ENCODE results near the gene IDH3G.

IDH3G gene

GRCh38 chrX:153769865-153770600 is 24.1 kb downstream of the IDH3G start:
- Mint-ChIP-seq H3K36me3 (ENCODE audit: insufficient read depth) (no peaks in the 10 kb centered on the region), H3K27me3 (no peaks in the 10 kb centered on the region)

GRCh38 chrX:153769158-153769864 is 24.9 kb downstream of the IDH3G start:
- Mint-ChIP-seq H3K9me3 (no peaks in the 10 kb centered on the region), H3K27me3 (no peaks in the 10 kb centered on the region), H3K36me3 (ENCODE audit: insufficient read depth) (no peaks in the 10 kb centered on the region), H3K27ac (no peak overlapping the region), H3K4me3 (no peak overlapping the region), H3K4me1 (ENCODE audit: low read depth in 2 of 2) (peaks cover 4 to 5% of the 10 kb centered on the region in 2 donors)
- DNase-seq, result no peak
- ATAC-seq (replicated peaks), result no peak

More at GRCh38 chrX:153769865-153770600, 24.1 kb downstream of the IDH3G start:
- no peak for DNase-seq
- no peak for ATAC-seq (replicated peaks)
- H3K4me3 Mint-ChIP-seq, result no peak overlapping the region
- H3K4me1 Mint-ChIP-seq (ENCODE audit: low read depth in 2 of 2), result peaks cover 4 to 5% of the 10 kb centered on the region in 2 donors
- no peak overlapping the region for H3K27ac Mint-ChIP-seq
- H3K9me3 Mint-ChIP-seq, result no peaks in the 10 kb centered on the region

GRCh38 chrX:153768311-153769157 is 25.6 kb downstream of the IDH3G start:
- ATAC-seq (replicated peaks) (no peak), DNase-seq (no peak)
- no peaks in the 10 kb centered on the region for H3K9me3 Mint-ChIP-seq
- peak overlapping the region in 1 of 2 donors; percentile 37 for H3K4me3 Mint-ChIP-seq
- no peaks in the 10 kb centered on the region for H3K27me3 Mint-ChIP-seq
- peak overlapping the region; percentile 35 to 81 for H3K27ac Mint-ChIP-seq
- H3K4me1 Mint-ChIP-seq (ENCODE audit: low read depth in 2 of 2), result peaks cover 4 to 9% of the 10 kb centered on the region in 2 donors
- H3K36me3 Mint-ChIP-seq (ENCODE audit: insufficient read depth), result no peaks in the 10 kb centered on the region

- Mint-ChIP-seq H3K27me3 (no peaks in the 10 kb centered on the region), H3K9me3 (no peaks in the 10 kb centered on the region), H3K27ac (peak overlapping the region; percentile 35 to 81), H3K4me3 (no peak overlapping the region), H3K4me1 (ENCODE audit: low read depth in 2 of 2) (peaks cover 4 to 9% of the 10 kb centered on the region in 2 donors), H3K36me3 (ENCODE audit: insufficient read depth) (no peaks in the 10 kb centered on the region)
- DNase-seq (no peak), ATAC-seq (replicated peaks) (no peak)
Observed at GRCh38 chrX:153767674-153768055, 26.5 kb downstream of the IDH3G start.

GRCh38 chrX:153766871-153767673 is 27.1 kb downstream of the IDH3G start:
- no peaks in the 10 kb centered on the region for H3K27me3 Mint-ChIP-seq
- peaks cover 4 to 9% of the 10 kb centered on the region in 2 donors for H3K4me1 Mint-ChIP-seq (ENCODE audit: low read depth in 2 of 2)
- no peak for DNase-seq
- H3K9me3 Mint-ChIP-seq, result no peaks in the 10 kb centered on the region
- no peak overlapping the region for H3K4me3 Mint-ChIP-seq
- no peaks in the 10 kb centered on the region for H3K36me3 Mint-ChIP-seq (ENCODE audit: insufficient read depth)
- H3K27ac Mint-ChIP-seq, result no peak overlapping the region
- no peak for ATAC-seq (replicated peaks)

- no peak for ATAC-seq (replicated peaks)
- H3K4me1 Mint-ChIP-seq (ENCODE audit: low read depth in 2 of 2), result peaks cover 4 to 9% of the 10 kb centered on the region in 2 donors
- no peak for DNase-seq
- no peak overlapping the region for H3K27ac Mint-ChIP-seq
- H3K27me3 Mint-ChIP-seq, result no peaks in the 10 kb centered on the region
- no peaks in the 10 kb centered on the region for H3K36me3 Mint-ChIP-seq (ENCODE audit: insufficient read depth)
- no peak overlapping the region for H3K4me3 Mint-ChIP-seq
- no peaks in the 10 kb centered on the region for H3K9me3 Mint-ChIP-seq
Observed at GRCh38 chrX:153766098-153766817, 27.9 kb downstream of the IDH3G start.

- Mint-ChIP-seq H3K27ac (no peak overlapping the region), H3K4me3 (no peak overlapping the region), H3K36me3 (ENCODE audit: insufficient read depth) (no peaks in the 10 kb centered on the region), H3K4me1 (ENCODE audit: low read depth in 2 of 2) (peaks cover 4 to 9% of the 10 kb centered on the region in 2 donors), H3K27me3 (no peaks in the 10 kb centered on the region), H3K9me3 (no peaks in the 10 kb centered on the region)
- no peak for ATAC-seq (replicated peaks)
- DNase-seq, result no peak
Observed at GRCh38 chrX:153765138-153766079, 28.8 kb downstream of the IDH3G start.

GRCh38 chrX:153764786-153765137 is 29.4 kb downstream of the IDH3G start:
- DNase-seq (no peak), ATAC-seq (replicated peaks) (no peak)
- H3K4me1 Mint-ChIP-seq (ENCODE audit: low read depth in 2 of 2), result peaks cover 4 to 9% of the 10 kb centered on the region in 2 donors
- H3K27ac Mint-ChIP-seq, result no peak overlapping the region
- no peak overlapping the region for H3K4me3 Mint-ChIP-seq
- H3K9me3 Mint-ChIP-seq, result no peaks in the 10 kb centered on the region
- H3K36me3 Mint-ChIP-seq (ENCODE audit: insufficient read depth), result no peaks in the 10 kb centered on the region
- H3K27me3 Mint-ChIP-seq, result no peaks in the 10 kb centered on the region

- Mint-ChIP-seq H3K27ac (peak within 1 kb of the TSS in 1 of 2 donors; percentile 46), H3K9me3 (no peaks in the 10 kb centered on the region), H3K4me3 (peak within 1 kb of the TSS in 1 of 2 donors; percentile 10), H3K36me3 (ENCODE audit: insufficient read depth) (no peaks in the 10 kb centered on the region), H3K4me1 (ENCODE audit: low read depth in 2 of 2) (peaks cover 4 to 9% of the 10 kb centered on the region in 2 donors), H3K27me3 (no peaks in the 10 kb centered on the region)
- ATAC-seq (replicated peaks) (peak; percentile 91), DNase-seq (peak; percentile 68 to 69 (median 69))
Observed at GRCh38 chrX:153763989-153764755, 30.0 kb downstream of the IDH3G start, which contains the start of gene PLXNB3. PLXNB3 (plus strand) TSS chrX:153764249; CDS start chrX:153765536, 1,287 bp downstream.

- ATAC-seq (replicated peaks) (peak; percentile 22), DNase-seq (no peak)
- no peaks in the 10 kb centered on the region for H3K9me3 Mint-ChIP-seq
- no peaks in the 10 kb centered on the region for H3K27me3 Mint-ChIP-seq
- no peak overlapping the region for H3K27ac Mint-ChIP-seq
- H3K36me3 Mint-ChIP-seq (ENCODE audit: insufficient read depth), result no peaks in the 10 kb centered on the region
- H3K4me1 Mint-ChIP-seq (ENCODE audit: low read depth in 2 of 2), result peaks cover 4 to 9% of the 10 kb centered on the region in 2 donors
- H3K4me3 Mint-ChIP-seq, result no peak overlapping the region
Observed at GRCh38 chrX:153763298-153763932, 30.8 kb downstream of the IDH3G start.

All from effector memory CD8-positive, alpha-beta T cell (primary cell).